ENCODE measurements around the gene PTPN22. TPM values are rescaled to one million over a fixed set of nuclear protein-coding genes. Genes with fewer than 3 reads are reported as not detected.

Gene PTPN22
- total and polyA plus RNA-seq, 9 of the 15 experiments (the other 6 are each of a cell fraction or from before 2014, with no cell fraction given) = 0.45 to 4.6 (median 1.1) TPM

DNA sequence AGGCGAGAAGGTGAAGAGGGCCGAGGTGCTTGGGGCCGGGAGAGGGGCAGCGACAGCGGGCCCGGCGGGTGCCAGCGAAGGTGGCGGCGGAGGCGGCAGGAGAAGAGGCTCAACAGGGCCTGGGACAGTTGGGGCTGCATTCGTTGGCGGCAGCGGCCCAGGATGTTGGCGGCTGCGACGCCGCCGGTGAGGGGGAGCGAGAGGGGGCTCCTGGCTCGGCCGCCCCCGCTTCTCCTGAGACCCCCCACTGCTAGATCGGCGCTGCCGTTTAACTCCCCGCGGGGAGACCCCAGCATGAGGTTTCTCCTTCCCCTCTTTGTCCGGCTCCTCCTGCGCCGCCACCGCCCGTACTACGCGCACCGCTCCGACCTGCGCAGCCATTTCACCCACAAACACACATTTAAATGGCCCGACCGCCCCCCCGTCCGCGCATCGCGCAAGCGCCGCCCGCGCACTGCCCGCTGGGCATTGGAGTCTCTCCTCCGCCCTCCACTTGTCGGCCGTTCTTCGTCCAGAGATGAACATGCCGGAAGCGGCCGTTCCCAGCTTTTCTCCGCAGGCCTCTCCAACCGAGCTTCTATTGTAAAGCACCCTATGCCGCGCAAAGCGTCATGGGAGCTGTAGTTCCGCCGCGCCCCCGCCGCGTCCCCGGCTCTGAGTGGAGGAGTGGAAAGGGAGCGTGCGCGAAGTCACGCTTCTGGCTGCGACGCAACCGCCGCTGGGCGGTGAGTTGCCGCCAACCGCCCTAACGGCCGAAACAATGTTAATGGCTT lies 59.4 kb downstream of the PTPN22 start, which contains the start of gene RSBN1 (continued):
- TF ChIP-seq RERE (CRISPR knock-in tag; IDR thresholded peaks at IDR 0.05; ENCODE audit: borderline replicate concordance) (no peak; the same call in 1 of the 2 replicates), CBX3 (IDR thresholded peaks at IDR 0.05; ENCODE audit: borderline replicate concordance in 1 of 2, low read length in 2 of 2) (peak in 1 of 2 experiments; percentile 92; a peak in 1 of 3 replicates), SRSF1 (IDR thresholded peaks at IDR 0.05; ENCODE audit: low read depth, low read length) (0 out of 2 replicates have a peak, but pooled peaks have one; percentile 63), MBD2 (IDR thresholded peaks at IDR 0.05; ENCODE audit: borderline replicate concordance, low read depth) (peak; percentile 92; the same call in 1 of the 2 replicates), EGR1 (conservative IDR thresholded peaks at IDR 0.05) (peak; percentile 98), FOXJ2 (tag; IDR thresholded peaks at IDR 0.05) (peak; percentile 72; the same call in 1 of the 2 replicates), HEY1 (CRISPR knock-in tag; IDR thresholded peaks at IDR 0.05; ENCODE audit: borderline replicate concordance) (peak; percentile 55; the same call in 1 of the 2 replicates), HDAC1 (IDR thresholded peaks at IDR 0.05) (peak in 1 of 2 experiments; percentile 74; a peak in 2 of 4 replicates), ZBTB17 (CRISPR knock-in tag; IDR thresholded peaks at IDR 0.05) (peak; percentile 96), ELF4 (CRISPR knock-in tag; IDR thresholded peaks at IDR 0.05) (peak; percentile 77), TGIF2 (CRISPR knock-in tag; IDR thresholded peaks at IDR 0.05) (0 out of 2 replicates have a peak, but pooled peaks have one; percentile 56), ZFP30 (CRISPR knock-in tag; IDR thresholded peaks at IDR 0.05; ENCODE audit: borderline replicate concordance) (no peak)
- TF ChIP-seq, protein P1, sequence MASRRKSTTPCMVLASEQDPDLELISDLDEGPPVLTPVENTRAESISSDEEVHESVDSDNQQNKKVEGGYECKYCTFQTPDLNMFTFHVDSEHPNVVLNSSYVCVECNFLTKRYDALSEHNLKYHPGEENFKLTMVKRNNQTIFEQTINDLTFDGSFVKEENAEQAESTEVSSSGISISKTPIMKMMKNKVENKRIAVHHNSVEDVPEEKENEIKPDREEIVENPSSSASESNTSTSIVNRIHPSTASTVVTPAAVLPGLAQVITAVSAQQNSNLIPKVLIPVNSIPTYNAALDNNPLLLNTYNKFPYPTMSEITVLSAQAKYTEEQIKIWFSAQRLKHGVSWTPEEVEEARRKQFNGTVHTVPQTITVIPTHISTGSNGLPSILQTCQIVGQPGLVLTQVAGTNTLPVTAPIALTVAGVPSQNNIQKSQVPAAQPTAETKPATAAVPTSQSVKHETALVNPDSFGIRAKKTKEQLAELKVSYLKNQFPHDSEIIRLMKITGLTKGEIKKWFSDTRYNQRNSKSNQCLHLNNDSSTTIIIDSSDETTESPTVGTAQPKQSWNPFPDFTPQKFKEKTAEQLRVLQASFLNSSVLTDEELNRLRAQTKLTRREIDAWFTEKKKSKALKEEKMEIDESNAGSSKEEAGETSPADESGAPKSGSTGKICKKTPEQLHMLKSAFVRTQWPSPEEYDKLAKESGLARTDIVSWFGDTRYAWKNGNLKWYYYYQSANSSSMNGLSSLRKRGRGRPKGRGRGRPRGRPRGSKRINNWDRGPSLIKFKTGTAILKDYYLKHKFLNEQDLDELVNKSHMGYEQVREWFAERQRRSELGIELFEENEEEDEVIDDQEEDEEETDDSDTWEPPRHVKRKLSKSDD (conservative IDR thresholded peaks at IDR 0.05; ENCODE audit: low read length) = peak; percentile 37
- TF ChIP-seq, protein P2, sequence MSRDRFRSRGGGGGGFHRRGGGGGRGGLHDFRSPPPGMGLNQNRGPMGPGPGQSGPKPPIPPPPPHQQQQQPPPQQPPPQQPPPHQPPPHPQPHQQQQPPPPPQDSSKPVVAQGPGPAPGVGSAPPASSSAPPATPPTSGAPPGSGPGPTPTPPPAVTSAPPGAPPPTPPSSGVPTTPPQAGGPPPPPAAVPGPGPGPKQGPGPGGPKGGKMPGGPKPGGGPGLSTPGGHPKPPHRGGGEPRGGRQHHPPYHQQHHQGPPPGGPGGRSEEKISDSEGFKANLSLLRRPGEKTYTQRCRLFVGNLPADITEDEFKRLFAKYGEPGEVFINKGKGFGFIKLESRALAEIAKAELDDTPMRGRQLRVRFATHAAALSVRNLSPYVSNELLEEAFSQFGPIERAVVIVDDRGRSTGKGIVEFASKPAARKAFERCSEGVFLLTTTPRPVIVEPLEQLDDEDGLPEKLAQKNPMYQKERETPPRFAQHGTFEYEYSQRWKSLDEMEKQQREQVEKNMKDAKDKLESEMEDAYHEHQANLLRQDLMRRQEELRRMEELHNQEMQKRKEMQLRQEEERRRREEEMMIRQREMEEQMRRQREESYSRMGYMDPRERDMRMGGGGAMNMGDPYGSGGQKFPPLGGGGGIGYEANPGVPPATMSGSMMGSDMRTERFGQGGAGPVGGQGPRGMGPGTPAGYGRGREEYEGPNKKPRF (IDR thresholded peaks at IDR 0.05; ENCODE audit: low read depth, low read length) = no peak

Data from K562 (cell line).